Gastroesophageal sphincter (tissue), 4 donors: ENCODE measurements around the gene OR2T35. TPM values are rescaled to one million over a fixed set of nuclear protein-coding genes. Genes with fewer than 3 reads are reported as not detected.
"Not testable (repeated sequence)": the region's sequence is repeated elsewhere in the genome, so short reads cannot be mapped to it uniquely, and the experiment has no call there.

Experiments used
- ATAC-seq: fragments of 150-250 bp; one replicate; pipeline ENCODE4 v1.9.1; 2016; ENCODE audit warnings: mild to moderate bottlenecking, moderate library complexity
- H3K27ac ChIP-seq, 4 donors: fragments of 200-600 bp; sonication (generic) in 3 of 4; 1 replicate in 3 of 4; 2 replicates in 1 of 4; pipeline ENCODE4 v1.5.1; 2016 to 2019
- H3K27me3 ChIP-seq: fragments of 200-600 bp; sonication (generic); one replicate; pipeline ENCODE4 v1.5.1; 2019
- H3K36me3 ChIP-seq, 2 donors: fragments of 200-600 bp; sonication (generic); one replicate each; pipeline ENCODE4 v1.5.1; 2019; ENCODE audit warnings: control low read depth in 1 of 2
- H3K4me1 ChIP-seq, 3 donors: fragments of 200-600 bp; sonication (generic); 1 replicate in 2 of 3; 2 replicates in 1 of 3; pipeline ENCODE4 v1.5.1; 2016 to 2019; ENCODE audit warnings: control low read depth in 2 of 3
- H3K4me3 ChIP-seq, 2 donors: fragments of 200-600 bp; sonication (generic); one replicate each; pipeline ENCODE4 v1.5.1; 2019; ENCODE audit warnings: mild to moderate bottlenecking in 1 of 2, moderate library complexity in 1 of 2
- H3K9me3 ChIP-seq, 3 donors: fragments of 200-600 bp; sonication (generic); one replicate each; pipeline ENCODE4 v1.5.1; 2017 to 2019; ENCODE audit warnings: control low read depth in 2 of 3
- EP300 ChIP-seq: sonication (generic); formaldehyde crosslinking; IDR thresholded peaks from one replicate; pipeline ENCODE4 v1.6.1; 2017; ENCODE audit warnings: antibody characterized with exemption, mild to moderate bottlenecking
- POLR2A ChIP-seq, 2 donors: fragments of 450-650 bp; IDR thresholded peaks; one replicate each; pipeline ENCODE4 v1.6.1; 2017; ENCODE audit warnings: antibody characterized with exemption in 2 of 2, mild to moderate bottlenecking in 2 of 2, moderate library complexity in 1 of 2
- POLR2AphosphoS5 ChIP-seq: sonication (generic); formaldehyde crosslinking; IDR thresholded peaks from one replicate; pipeline ENCODE4 v1.6.1; 2017; ENCODE audit warnings: antibody characterized with exemption
- WGBS, 2 donors: methylation state at CpG; one replicate each; pipeline ENCODE4 v1.1.5; 2018; ENCODE audit warnings: low coverage in 1 of 2; 5-methylcytosine and 5-hydroxymethylcytosine counted together
- total RNA-seq, 4 donors: library from RNA; depleted of rRNA; stranded (reverse); fragments of >200 nt; gene quantifications; one replicate each; pipeline ENCODE4 v1.1.0, GENCODE V29; 2016
- TF ChIP-seq, protein P1 (sequence below), 4 experiments: fragments of 200-600 bp in 2 of 4; fragments of 450-650 bp in 2 of 4; sonication (generic) in 1 of 4; IDR thresholded peaks; one replicate each; pipeline ENCODE4 v1.5.1; 2017 to 2019; ENCODE audit warnings: antibody characterized with exemption in 4 of 4, mild to moderate bottlenecking in 2 of 4, moderate library complexity in 2 of 4

The OR2T35 gene
- total RNA-seq, 4 donors from 2014 or later, result not detected

DNA sequence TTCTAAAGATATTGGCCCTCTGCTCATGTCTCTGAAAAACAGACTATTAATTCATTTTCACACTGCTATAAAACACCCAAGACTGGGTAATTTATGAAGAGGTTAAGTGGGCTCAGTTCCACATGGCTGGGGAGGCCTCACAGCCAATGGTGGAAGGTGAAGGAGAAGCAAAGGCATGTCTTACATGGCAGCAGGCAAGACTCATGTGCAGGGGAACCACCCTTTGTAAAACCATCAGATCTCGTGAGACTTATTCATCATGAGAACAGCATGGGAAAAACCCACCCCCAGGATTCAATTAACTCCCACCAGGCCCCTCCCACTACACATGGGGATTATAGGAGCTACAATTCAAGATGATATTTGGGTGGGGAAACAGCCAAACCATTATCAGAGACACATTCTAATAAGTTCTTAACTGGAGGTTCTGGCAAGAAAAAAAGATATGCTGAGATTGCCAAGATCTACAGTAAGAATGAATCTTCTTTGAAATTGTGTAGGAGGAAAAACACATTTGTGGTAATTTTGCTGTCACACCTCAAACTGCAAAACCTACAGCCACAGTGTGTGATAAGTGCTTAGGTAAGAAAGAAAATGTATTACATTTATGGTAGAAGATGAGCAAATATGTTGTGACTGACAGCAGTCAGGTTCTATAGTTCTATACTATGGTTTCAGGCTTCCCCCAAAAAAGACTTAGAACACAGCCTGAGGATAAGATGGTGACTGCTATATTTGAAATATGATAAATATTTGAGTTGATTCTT, 3.9 kb upstream of the OR2T35 start:
- H3K36me3 ChIP-seq, H3K4me1 ChIP-seq, H3K27me3 ChIP-seq, H3K4me3 ChIP-seq, ATAC-seq, H3K9me3 ChIP-seq, H3K27ac ChIP-seq: not testable (repeated sequence)
- no CpG with 5 or more reads among the region's 1 CpG for WGBS, 2 donors

DNA sequence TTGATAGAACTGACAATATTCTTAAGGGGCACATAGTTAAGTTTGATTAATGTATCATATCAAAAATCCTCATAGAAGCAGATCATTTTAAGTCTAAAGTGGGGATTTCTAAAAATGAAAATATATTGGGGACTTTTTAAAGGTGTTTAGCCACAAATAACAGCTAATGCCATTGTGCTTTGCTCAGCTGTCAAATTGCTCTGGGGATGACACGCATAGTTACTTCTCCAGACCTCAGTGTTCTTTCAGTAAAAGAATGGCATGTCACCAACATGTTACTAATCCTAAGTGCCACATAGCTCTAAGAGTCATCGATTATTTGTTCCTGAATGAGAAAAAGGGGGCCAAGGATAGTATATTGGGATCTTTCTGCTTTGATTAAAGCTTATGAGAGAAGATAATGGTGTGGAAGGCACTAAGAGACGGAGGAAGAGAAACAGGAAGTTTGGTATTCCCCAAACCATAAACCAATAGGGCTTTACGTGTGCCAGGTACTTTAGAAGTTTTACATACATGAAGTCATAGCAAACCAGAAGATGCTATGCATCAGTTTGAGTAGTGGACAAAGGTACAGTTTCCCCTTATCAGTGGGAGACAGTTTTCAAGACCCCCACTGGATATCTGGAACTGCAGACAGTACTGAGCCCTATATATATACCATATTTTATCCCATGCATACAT, 2.0 kb downstream of the OR2T35 start:
- H3K4me1 ChIP-seq, H3K27me3 ChIP-seq, H3K4me3 ChIP-seq, ATAC-seq, H3K9me3 ChIP-seq, H3K27ac ChIP-seq, H3K36me3 ChIP-seq: not testable (repeated sequence)
- no CpG with 5 or more reads among the region's 4 CpGs for WGBS, 2 donors

DNA sequence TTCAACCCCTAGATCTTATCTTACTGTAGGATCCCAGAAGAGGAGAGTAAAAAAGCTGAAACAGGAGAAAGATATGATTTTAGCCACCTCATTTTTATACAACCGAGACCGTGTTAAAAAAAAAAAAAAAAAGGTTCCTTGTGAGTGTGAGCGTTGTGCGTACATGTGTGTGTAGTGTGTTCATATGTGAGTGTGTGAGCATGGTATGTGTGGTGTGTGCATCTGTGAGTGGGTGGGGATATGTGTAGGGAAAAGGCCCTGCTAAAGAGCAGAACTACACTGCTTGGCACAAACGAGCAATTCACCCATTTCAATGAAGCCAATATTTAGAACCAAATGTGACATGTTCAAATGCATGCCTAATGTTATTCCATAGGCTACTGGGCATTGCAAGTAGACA, 3.5 kb downstream of the OR2T35 start:
- WGBS, 2 donors, result no CpG with 5 or more reads among the region's 5 CpGs
- not testable (repeated sequence) for H3K27me3 ChIP-seq, H3K9me3 ChIP-seq, H3K4me3 ChIP-seq, H3K27ac ChIP-seq, H3K4me1 ChIP-seq, H3K36me3 ChIP-seq, ATAC-seq

DNA sequence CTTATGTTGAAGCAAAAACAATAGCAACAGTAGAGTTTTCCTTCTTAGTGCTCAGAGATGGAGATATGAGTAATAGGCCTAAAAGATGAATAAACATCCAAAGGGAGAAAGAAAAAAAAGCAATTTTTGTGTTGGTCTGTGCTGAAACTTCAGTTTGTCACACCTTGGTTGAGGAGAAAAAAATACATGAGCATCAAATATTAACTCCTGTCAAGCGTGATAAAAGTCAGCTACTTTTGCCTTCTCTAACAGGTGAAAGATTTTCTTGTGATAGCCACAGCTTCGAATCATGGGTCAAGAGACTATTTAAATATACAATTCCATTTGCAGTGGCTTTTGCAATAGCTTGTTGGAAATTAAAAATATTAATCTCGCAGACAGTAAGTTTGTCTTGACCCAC, 4.2 kb downstream of the OR2T35 start:
- not testable (repeated sequence) for H3K36me3 ChIP-seq, H3K9me3 ChIP-seq, H3K27me3 ChIP-seq, H3K27ac ChIP-seq, H3K4me1 ChIP-seq, ATAC-seq, H3K4me3 ChIP-seq
- no CpG with 5 or more reads among the region's 3 CpGs for WGBS, 2 donors

DNA sequence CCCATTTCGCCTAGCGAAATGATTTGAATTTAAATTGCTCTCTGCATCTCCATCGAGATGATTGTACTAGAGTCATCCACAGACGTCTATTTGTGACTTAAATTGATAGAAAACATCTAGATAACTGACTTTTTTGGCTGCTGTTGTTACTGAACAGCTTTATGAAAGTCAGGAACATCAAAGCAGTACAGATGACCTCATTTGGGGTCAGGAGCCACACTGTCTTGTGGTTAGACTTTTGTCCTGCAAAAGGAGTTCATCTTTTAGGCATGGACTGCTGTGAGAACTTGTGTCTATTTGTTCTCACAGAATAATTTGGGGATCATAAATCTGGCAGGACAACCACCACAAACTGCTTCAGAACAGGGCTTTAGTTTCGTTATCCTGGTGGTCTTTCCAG, 5.4 kb downstream of the OR2T35 start:
- not testable (repeated sequence) for H3K27me3 ChIP-seq, H3K4me3 ChIP-seq, ATAC-seq, H3K9me3 ChIP-seq, H3K4me1 ChIP-seq, H3K36me3 ChIP-seq, H3K27ac ChIP-seq
- no CpG with 5 or more reads among the region's 5 CpGs for WGBS, 2 donors

DNA sequence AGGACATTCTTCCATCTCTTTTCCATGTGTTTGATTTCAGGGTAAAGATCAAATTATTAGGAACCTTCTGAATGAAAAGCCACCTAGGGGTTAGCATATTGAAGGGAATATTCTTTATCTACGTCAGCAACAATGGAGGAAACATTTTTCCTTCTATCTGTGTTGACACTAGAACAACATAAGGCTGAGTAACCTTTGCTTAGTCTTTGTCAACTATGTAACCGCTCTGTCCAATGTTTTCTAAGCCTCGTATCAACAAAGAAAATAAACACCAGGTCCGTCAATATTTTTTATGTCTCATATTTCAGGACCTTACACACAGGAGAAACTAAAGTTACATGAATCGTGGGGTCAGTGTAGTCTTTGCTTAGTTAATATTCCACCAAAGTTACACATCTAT, 8.5 kb downstream of the OR2T35 start:
- H3K4me1 ChIP-seq, H3K36me3 ChIP-seq, H3K27ac ChIP-seq, H3K4me3 ChIP-seq, H3K9me3 ChIP-seq, ATAC-seq, H3K27me3 ChIP-seq: not testable (repeated sequence)
- no CpG with 5 or more reads among the region's 5 CpGs for WGBS, 2 donors

DNA sequence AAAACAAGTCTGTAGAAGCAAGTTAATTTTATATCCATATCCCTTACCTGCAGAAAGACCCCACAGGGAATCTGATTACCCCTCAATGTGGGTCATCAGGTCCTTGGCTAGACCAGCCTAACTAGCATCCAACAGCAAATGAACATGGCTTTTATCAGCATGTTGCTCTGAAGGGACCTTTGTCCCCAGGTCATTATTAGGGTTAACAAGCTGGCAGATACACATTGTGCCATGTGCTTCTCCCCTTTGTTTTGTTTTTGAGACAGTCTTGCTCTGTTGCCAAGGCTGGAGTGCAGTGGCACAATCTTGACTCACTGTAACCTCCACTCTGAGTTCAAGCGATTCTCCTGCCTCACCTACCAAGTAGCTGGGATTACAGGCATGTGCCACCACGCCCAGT, 10.1 kb downstream of the OR2T35 start, which contains the start of gene OR2T11:
TSS of gene OR2T11 (minus strand) at position 101 of the 400 bp plus-strand sequence. CDS start 7,963 bp downstream, outside the sequence.
- WGBS, 2 donors, result no CpG with 5 or more reads among the region's 2 CpGs
- not testable (repeated sequence) for H3K4me3 ChIP-seq, H3K4me1 ChIP-seq, H3K9me3 ChIP-seq, ATAC-seq, H3K27ac ChIP-seq, H3K27me3 ChIP-seq, H3K36me3 ChIP-seq

DNA sequence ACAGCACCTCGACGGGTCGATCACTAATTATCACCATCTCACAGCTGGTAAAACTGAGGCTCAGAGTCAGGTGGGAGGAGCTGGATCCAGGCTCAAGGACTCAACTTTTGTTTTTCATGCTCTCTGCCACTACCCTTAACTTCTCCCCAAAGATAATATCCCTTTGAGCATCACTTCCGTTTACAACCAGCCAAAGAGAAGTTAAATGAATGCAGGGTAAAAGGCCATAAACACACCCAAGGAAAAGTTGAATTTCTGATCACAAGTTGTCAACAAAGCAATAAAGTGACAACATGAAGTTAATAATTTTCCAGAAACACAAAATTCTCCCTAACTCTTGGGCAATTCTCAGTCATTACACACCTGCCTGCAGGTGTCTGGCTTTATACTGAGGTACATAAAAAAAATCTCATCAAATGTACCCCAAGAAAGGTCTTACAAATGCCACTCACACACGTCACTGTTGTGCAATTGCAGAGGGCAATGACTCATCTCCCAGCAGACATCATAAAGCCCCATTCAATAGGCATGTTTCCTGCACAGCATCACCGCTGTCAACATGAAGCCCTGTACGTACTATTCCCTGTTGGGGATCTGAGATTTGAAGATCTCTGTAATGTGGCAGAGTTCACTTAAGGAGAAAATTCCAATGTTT, 13.6 kb downstream of the OR2T35 start:
- H3K9me3 ChIP-seq, result no peaks in the 10 kb centered on the region
- no peak overlapping the region for H3K27ac ChIP-seq
- no peaks in the 10 kb centered on the region for H3K27me3 ChIP-seq
- TF ChIP-seq POLR2AphosphoS5 (no peak), POLR2A (IDR thresholded peaks at IDR 0.05) (no peak), EP300 (no peak)
- TF ChIP-seq, protein P1, sequence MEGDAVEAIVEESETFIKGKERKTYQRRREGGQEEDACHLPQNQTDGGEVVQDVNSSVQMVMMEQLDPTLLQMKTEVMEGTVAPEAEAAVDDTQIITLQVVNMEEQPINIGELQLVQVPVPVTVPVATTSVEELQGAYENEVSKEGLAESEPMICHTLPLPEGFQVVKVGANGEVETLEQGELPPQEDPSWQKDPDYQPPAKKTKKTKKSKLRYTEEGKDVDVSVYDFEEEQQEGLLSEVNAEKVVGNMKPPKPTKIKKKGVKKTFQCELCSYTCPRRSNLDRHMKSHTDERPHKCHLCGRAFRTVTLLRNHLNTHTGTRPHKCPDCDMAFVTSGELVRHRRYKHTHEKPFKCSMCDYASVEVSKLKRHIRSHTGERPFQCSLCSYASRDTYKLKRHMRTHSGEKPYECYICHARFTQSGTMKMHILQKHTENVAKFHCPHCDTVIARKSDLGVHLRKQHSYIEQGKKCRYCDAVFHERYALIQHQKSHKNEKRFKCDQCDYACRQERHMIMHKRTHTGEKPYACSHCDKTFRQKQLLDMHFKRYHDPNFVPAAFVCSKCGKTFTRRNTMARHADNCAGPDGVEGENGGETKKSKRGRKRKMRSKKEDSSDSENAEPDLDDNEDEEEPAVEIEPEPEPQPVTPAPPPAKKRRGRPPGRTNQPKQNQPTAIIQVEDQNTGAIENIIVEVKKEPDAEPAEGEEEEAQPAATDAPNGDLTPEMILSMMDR (IDR thresholded peaks at IDR 0.05), result no peak
- ATAC-seq, result no peak
- H3K36me3 ChIP-seq, result no peaks in the 10 kb centered on the region
- 64 to 94% methylated on average over 5 of the region's 7 CpGs for WGBS, 2 donors
- H3K4me3 ChIP-seq, result no peak overlapping the region
- H3K4me1 ChIP-seq, result no peaks in the 10 kb centered on the region
